ENCODE data around the gene HOXB1. TPM values are rescaled to one million over a fixed set of nuclear protein-coding genes. Genes with fewer than 3 reads are reported as not detected.
A peak's percentile ranks its signal among the peaks of the same experiment; 100 is the strongest.

Gene HOXB1
- total and polyA plus RNA-seq, 5 donors from 2014 or later = not detected

GRCh38 chr17:48498164-48498850 lies 32.5 kb downstream of the HOXB1 start:
- ATAC-seq (ENCODE audit: low read depth in 2 of 2) = no peak
- no peak for DNase-seq
- no peak overlapping the region for H3K4me3 ChIP-seq (ENCODE audit: low read depth, low read length)
- no peaks in the 10 kb centered on the region for H3K36me3 Mint-ChIP-seq
- H3K27ac ChIP-seq (ENCODE audit: insufficient read depth, low read length, poor library complexity, severe bottlenecking) = no peak overlapping the region
- no peaks in the 10 kb centered on the region for H3K9me3 Mint-ChIP-seq
- H3K4me3 Mint-ChIP-seq = no peak overlapping the region
- H3K27me3 ChIP-seq (ENCODE audit: control insufficient read depth, insufficient read depth, low read length) = peaks cover 2% of the 10 kb centered on the region
- no peaks in the 10 kb centered on the region for H3K9me3 ChIP-seq (ENCODE audit: control insufficient read depth in 2 of 2, low read length in 2 of 2)
- no peak overlapping the region for H3K27ac Mint-ChIP-seq
- H3K4me1 ChIP-seq (ENCODE audit: control insufficient read depth, insufficient read depth, low read length, poor library complexity, severe bottlenecking) = peaks cover under 1% of the 10 kb centered on the region
- peaks cover 22% of the 10 kb centered on the region for H3K27me3 Mint-ChIP-seq
- peaks cover 0 to 6% (median 2%) of the 10 kb centered on the region in 4 donors for H3K4me1 Mint-ChIP-seq
- H3K36me3 ChIP-seq (ENCODE audit: control insufficient read depth, insufficient read depth, low read length) = no peaks in the 10 kb centered on the region

DNA sequence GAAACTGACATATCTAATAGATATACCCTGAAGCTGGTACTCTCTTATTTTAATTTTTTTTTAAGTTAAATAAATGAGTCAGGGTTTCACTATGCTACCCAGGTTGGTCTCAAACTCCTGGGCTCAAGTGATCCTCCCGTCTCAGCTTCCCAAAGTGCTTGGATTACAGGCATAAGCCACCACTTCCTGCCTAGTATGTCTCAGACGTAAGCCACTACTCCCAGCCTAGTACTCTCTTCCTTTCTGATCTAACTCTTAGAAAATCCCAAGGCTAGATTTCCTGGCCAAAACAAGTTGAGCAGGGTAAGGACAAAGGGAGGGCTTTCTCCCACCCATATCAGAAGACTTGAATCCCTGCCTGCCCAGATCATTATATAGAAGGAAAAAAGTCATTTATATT lies 33.7 kb downstream of the HOXB1 start:
- no peak for DNase-seq
- Histone ChIP-seq H3K4me1 (ENCODE audit: control insufficient read depth, insufficient read depth, low read length, poor library complexity, severe bottlenecking) (peaks cover 11% of the 10 kb centered on the region), H3K27me3 (ENCODE audit: control insufficient read depth, insufficient read depth, low read length) (peaks cover 2% of the 10 kb centered on the region), H3K27ac (ENCODE audit: insufficient read depth, low read length, poor library complexity, severe bottlenecking) (no peak overlapping the region), H3K36me3 (ENCODE audit: control insufficient read depth, insufficient read depth, low read length) (no peaks in the 10 kb centered on the region), H3K9me3 (ENCODE audit: control insufficient read depth in 2 of 2, low read length in 2 of 2) (no peaks in the 10 kb centered on the region), H3K4me3 (ENCODE audit: low read depth, low read length) (no peak overlapping the region)
- H3K27ac Mint-ChIP-seq = no peak overlapping the region
- no peaks in the 10 kb centered on the region for H3K36me3 Mint-ChIP-seq
- H3K9me3 Mint-ChIP-seq = no peaks in the 10 kb centered on the region
- no peak overlapping the region for H3K4me3 Mint-ChIP-seq
- no peak for ATAC-seq (ENCODE audit: low read depth in 2 of 2)
- H3K4me1 Mint-ChIP-seq = peaks cover 0 to 6% (median 3%) of the 10 kb centered on the region in 4 donors
- peaks cover 26% of the 10 kb centered on the region for H3K27me3 Mint-ChIP-seq

- Histone ChIP-seq H3K27me3 (ENCODE audit: control insufficient read depth, insufficient read depth, low read length) (peaks cover 2% of the 10 kb centered on the region), H3K4me3 (ENCODE audit: low read depth, low read length) (no peak overlapping the region), H3K27ac (ENCODE audit: insufficient read depth, low read length, poor library complexity, severe bottlenecking) (no peak overlapping the region), H3K4me1 (ENCODE audit: control insufficient read depth, insufficient read depth, low read length, poor library complexity, severe bottlenecking) (peaks cover 18% of the 10 kb centered on the region), H3K36me3 (ENCODE audit: control insufficient read depth, insufficient read depth, low read length) (no peaks in the 10 kb centered on the region), H3K9me3 (ENCODE audit: control insufficient read depth in 2 of 2, low read length in 2 of 2) (no peaks in the 10 kb centered on the region)
- Mint-ChIP-seq H3K4me1 (peaks cover 0 to 6% (median 5%) of the 10 kb centered on the region in 4 donors), H3K9me3 (no peaks in the 10 kb centered on the region), H3K36me3 (no peaks in the 10 kb centered on the region), H3K4me3 (no peak overlapping the region), H3K27me3 (peaks cover 26% of the 10 kb centered on the region), H3K27ac (no peak overlapping the region)
- DNase-seq = no peak
- no peak for ATAC-seq (ENCODE audit: low read depth in 2 of 2)
Observed at GRCh38 chr17:48494335-48494734, 36.5 kb downstream of the HOXB1 start.

- peaks cover 22% of the 10 kb centered on the region for H3K4me1 ChIP-seq (ENCODE audit: control insufficient read depth, insufficient read depth, low read length, poor library complexity, severe bottlenecking)
- H3K36me3 ChIP-seq (ENCODE audit: control insufficient read depth, insufficient read depth, low read length) = no peaks in the 10 kb centered on the region
- peak overlapping the region; percentile 43 to 68 (median 56) for H3K4me3 Mint-ChIP-seq
- no peak overlapping the region for H3K27ac ChIP-seq (ENCODE audit: insufficient read depth, low read length, poor library complexity, severe bottlenecking)
- H3K4me3 ChIP-seq (ENCODE audit: low read depth, low read length) = peak overlapping the region; percentile 50
- peaks cover 0 to 13% (median 8%) of the 10 kb centered on the region in 4 donors for H3K4me1 Mint-ChIP-seq
- H3K9me3 Mint-ChIP-seq = no peaks in the 10 kb centered on the region
- DNase-seq = peak; percentile 52 to 74 (median 68)
- H3K27me3 Mint-ChIP-seq = peaks cover 26% of the 10 kb centered on the region
- no peaks in the 10 kb centered on the region for H3K36me3 Mint-ChIP-seq
- ATAC-seq (ENCODE audit: low read depth in 2 of 2) = peak; percentile 90 to 93
- H3K9me3 ChIP-seq (ENCODE audit: control insufficient read depth in 2 of 2, low read length in 2 of 2) = no peaks in the 10 kb centered on the region
- no peak overlapping the region for H3K27ac Mint-ChIP-seq
- H3K27me3 ChIP-seq (ENCODE audit: control insufficient read depth, insufficient read depth, low read length) = no peaks in the 10 kb centered on the region
Observed at GRCh38 chr17:48492401-48493298, 38.2 kb downstream of the HOXB1 start.

DNA sequence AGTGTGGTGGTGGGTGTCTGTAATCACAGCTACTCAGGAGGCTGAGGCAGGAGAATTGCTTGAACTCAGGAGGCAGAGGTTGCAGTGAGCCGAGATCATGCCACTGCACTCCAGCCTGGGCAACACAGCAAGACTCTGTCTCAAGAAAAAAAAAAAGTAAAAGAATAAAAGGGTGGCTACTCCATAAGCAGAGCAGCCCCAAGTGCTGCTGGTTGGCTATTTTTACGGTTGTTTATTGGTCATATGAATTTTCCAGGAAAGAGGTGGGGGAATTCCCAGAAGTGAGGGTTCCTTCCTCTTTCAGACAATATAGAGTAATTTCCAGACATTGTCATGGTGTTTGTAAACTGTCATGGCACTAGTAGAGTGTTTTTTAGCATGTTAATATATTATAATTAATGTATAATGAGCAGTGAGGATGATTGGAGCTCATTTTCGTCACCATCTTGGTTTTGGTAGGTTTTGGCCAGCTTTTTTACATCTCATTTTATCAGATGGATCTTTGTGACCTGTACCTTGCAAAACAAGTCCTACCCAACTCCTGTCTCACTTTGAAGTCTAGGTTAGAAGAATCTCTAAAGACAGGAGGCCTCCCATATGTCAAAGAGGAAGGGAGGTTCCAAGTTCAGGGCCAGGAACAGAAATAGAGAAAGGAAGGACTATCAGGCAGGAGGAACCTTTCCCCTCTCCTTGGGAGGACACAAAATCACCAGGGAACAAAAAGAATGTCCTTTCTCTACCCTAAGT lies 39.1 kb downstream of the HOXB1 start:
- no peak for ATAC-seq (ENCODE audit: low read depth in 2 of 2)
- Histone ChIP-seq H3K36me3 (ENCODE audit: control insufficient read depth, insufficient read depth, low read length) (no peaks in the 10 kb centered on the region), H3K9me3 (ENCODE audit: control insufficient read depth in 2 of 2, low read length in 2 of 2) (no peaks in the 10 kb centered on the region), H3K27me3 (ENCODE audit: control insufficient read depth, insufficient read depth, low read length) (no peaks in the 10 kb centered on the region), H3K27ac (ENCODE audit: insufficient read depth, low read length, poor library complexity, severe bottlenecking) (no peak overlapping the region), H3K4me3 (ENCODE audit: low read depth, low read length) (no peak overlapping the region), H3K4me1 (ENCODE audit: control insufficient read depth, insufficient read depth, low read length, poor library complexity, severe bottlenecking) (peaks cover 22% of the 10 kb centered on the region)
- Mint-ChIP-seq H3K4me1 (peaks cover 0 to 14% (median 8%) of the 10 kb centered on the region in 4 donors), H3K4me3 (peak overlapping the region in 1 of 4 donors; percentile 16), H3K27me3 (peaks cover 33% of the 10 kb centered on the region), H3K36me3 (peaks cover 4% of the 10 kb centered on the region), H3K9me3 (peaks cover 0 to under 1% (median 0%) of the 10 kb centered on the region in 7 donors), H3K27ac (peak overlapping the region in 1 of 3 donors; percentile 60)
- DNase-seq = peak in 1 of 3 donors; percentile 58

DNA sequence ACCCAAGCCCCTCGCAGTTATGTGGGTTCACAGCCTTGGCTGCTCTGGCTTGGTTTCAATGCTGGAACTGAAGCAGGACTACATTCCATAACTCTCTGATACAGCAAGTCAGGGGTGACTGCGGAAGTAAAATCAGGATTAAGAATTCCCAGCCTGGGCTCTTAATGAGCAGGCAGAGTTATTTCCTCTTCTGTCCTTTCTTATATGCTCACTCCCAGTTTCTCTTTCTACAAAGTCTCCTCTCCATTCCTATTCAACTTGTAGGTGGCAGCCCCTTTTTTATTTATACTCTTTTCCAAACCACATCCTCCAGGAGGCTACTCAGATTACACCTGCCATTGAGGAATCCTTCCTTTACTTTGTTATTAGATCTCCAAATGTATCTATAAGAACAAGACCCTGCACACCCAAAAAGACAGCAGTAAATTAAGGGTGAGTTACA lies 40.3 kb downstream of the HOXB1 start:
- Mint-ChIP-seq H3K4me1 (peaks cover 0 to 18% (median 8%) of the 10 kb centered on the region in 4 donors), H3K27ac (no peak overlapping the region), H3K9me3 (peaks cover 0 to 1% (median 0%) of the 10 kb centered on the region in 7 donors), H3K36me3 (peaks cover 4% of the 10 kb centered on the region), H3K4me3 (no peak overlapping the region), H3K27me3 (peaks cover 31% of the 10 kb centered on the region)
- Histone ChIP-seq H3K9me3 (ENCODE audit: control insufficient read depth in 2 of 2, low read length in 2 of 2) (no peaks in the 10 kb centered on the region), H3K36me3 (ENCODE audit: control insufficient read depth, insufficient read depth, low read length) (no peaks in the 10 kb centered on the region), H3K4me1 (ENCODE audit: control insufficient read depth, insufficient read depth, low read length, poor library complexity, severe bottlenecking) (peaks cover 22% of the 10 kb centered on the region), H3K27me3 (ENCODE audit: control insufficient read depth, insufficient read depth, low read length) (no peaks in the 10 kb centered on the region), H3K4me3 (ENCODE audit: low read depth, low read length) (no peak overlapping the region), H3K27ac (ENCODE audit: insufficient read depth, low read length, poor library complexity, severe bottlenecking) (no peak overlapping the region)
- ATAC-seq (ENCODE audit: low read depth in 2 of 2) = no peak
- no peak for DNase-seq

GRCh38 chr17:48489781-48490180 lies 41.0 kb downstream of the HOXB1 start:
- Histone ChIP-seq H3K27ac (ENCODE audit: insufficient read depth, low read length, poor library complexity, severe bottlenecking) (no peak overlapping the region), H3K27me3 (ENCODE audit: control insufficient read depth, insufficient read depth, low read length) (no peaks in the 10 kb centered on the region), H3K9me3 (ENCODE audit: control insufficient read depth in 2 of 2, low read length in 2 of 2) (no peaks in the 10 kb centered on the region), H3K36me3 (ENCODE audit: control insufficient read depth, insufficient read depth, low read length) (no peaks in the 10 kb centered on the region), H3K4me1 (ENCODE audit: control insufficient read depth, insufficient read depth, low read length, poor library complexity, severe bottlenecking) (peaks cover 22% of the 10 kb centered on the region), H3K4me3 (ENCODE audit: low read depth, low read length) (no peak overlapping the region)
- H3K4me3 Mint-ChIP-seq = peak overlapping the region in 1 of 4 donors; percentile 7
- H3K27ac Mint-ChIP-seq = peak overlapping the region in 1 of 3 donors; percentile 66
- peaks cover 24% of the 10 kb centered on the region for H3K27me3 Mint-ChIP-seq
- ATAC-seq (ENCODE audit: low read depth in 2 of 2) = no peak
- peaks cover 4% of the 10 kb centered on the region for H3K36me3 Mint-ChIP-seq
- no peak for DNase-seq
- H3K4me1 Mint-ChIP-seq = peaks cover 0 to 15% (median 8%) of the 10 kb centered on the region in 4 donors
- peaks cover 0 to 1% (median 0%) of the 10 kb centered on the region in 7 donors for H3K9me3 Mint-ChIP-seq
